HG03378 (cell line): Measurements from ENCODE around the gene NEK2.
"Not testable (repeated sequence)": the region's sequence is repeated elsewhere in the genome, so short reads cannot be mapped to it uniquely, and the experiment has no call there.

ENCODE experiments used
- ATAC-seq: cut with Tn5 transposase; IDR thresholded peaks from one replicate; pipeline ENCODE4 v1.9.1; 2021; ENCODE audit warnings: mild to moderate bottlenecking, moderate library complexity; ENCODE audit not compliant: unreplicated experiment

Gene NEK2

GRCh38 chr1:211695135-211695816 is 19.9 kb upstream of the NEK2 start:
- ATAC-seq = peak; percentile 59

- ATAC-seq = not testable (repeated sequence)
Measured at GRCh38 chr1:211693911-211694310, 18.5 kb upstream of the NEK2 start.

DNA sequence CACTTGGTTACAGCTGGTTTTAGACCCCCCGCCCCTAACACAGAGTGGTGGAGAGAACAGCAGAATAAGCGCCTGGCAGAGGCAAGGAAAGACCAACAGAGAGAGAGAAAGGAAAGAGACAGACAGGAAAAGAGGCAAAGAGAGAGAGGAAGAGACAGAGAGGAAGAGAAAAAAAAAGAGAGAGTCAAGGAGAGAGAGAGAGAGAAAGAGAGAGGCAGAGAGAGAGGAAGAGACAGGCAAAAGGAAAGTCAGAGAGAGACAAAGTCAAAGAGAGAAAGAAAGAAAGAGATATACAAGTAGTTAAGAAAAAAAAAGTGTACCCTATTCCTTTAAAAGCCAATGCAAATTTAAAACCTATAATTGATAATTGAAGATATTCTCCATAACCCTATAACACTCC is 13.0 kb upstream of the NEK2 start:
- no peak for ATAC-seq

DNA sequence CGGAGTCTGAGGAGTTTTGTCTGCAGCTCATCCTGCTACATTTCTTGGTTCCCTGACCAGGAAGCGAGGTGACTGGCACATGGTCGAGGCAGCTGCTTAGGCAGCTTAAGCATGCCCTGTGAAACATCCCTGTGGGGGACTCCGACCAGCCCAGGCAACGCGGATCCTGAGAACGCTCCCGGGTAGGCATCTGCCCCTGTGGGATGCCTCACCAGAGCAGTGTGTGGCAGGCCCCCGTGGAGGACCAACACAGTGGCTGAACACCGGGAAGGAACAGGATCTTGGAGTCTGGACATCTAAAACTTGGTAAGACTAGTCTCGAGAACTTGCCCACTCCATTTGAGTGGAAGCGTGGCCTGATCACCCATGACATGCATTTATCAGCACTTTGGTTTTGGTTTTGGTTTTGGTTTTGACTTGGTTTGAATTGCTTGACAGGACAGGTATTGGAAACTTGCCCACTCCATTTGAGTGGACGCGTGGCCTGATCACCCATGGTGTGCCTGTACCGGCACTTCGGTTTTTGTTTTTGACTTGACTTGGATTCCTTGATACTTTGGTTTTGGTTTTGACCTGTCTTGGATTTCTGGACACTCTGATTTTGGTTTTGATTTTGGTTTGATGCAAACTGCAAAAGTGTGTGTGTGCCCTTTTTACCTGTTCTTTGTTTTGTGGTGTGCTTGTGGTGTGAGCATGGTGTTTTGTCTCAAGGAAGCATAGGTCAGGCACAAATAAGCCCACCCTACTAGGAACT is 12.2 kb upstream of the NEK2 start:
- no peak for ATAC-seq

GRCh38 chr1:211685823-211686222 is 10.4 kb upstream of the NEK2 start:
- no peak for ATAC-seq

DNA sequence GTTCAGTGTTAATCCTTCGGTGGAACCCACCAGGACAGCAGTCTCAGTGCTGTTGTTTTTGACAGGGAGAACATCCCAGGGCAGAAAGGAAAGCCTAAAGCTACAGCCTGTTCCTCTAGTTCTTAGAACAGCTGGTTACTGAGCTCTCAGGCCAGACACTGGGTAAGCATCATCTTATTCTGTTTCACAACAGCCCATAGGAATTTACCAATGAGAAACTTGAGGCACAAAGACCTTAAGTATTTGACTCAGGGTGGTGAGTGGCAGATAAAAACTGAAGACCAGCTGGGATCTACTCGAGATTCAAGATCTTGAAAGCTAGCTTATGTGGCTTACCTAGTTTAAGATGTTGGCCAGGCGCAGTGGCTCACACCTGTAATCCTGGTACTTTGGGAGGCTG is 9.4 kb upstream of the NEK2 start:
- no peak for ATAC-seq

DNA sequence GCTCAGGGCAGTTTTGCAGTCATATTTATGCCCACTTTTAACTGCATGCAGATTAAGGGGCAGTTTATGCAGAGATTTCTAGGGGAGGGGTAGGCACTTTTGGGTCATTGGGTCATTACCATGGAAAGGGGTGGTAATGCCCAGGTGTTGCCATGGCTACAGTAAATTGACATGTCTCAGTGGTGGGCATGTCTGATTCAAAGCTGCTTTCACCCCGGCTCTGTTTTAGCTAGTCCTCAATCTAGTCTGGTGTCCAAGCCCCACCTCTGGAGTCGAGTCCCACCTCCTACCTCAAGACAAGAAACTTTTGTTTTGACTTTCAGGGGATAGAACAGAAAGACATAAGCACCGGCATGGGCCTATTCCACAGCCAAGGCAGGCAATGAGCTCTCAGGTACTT is 8.9 kb upstream of the NEK2 start:
- no peak for ATAC-seq

- no peak for ATAC-seq
Measured at GRCh38 chr1:211683396-211684297, 8.2 kb upstream of the NEK2 start.

GRCh38 chr1:211682186-211682585 is 6.8 kb upstream of the NEK2 start:
- not testable (repeated sequence) for ATAC-seq

GRCh38 chr1:211680752-211681327 is 5.4 kb upstream of the NEK2 start:
- ATAC-seq = peak; percentile 54

DNA sequence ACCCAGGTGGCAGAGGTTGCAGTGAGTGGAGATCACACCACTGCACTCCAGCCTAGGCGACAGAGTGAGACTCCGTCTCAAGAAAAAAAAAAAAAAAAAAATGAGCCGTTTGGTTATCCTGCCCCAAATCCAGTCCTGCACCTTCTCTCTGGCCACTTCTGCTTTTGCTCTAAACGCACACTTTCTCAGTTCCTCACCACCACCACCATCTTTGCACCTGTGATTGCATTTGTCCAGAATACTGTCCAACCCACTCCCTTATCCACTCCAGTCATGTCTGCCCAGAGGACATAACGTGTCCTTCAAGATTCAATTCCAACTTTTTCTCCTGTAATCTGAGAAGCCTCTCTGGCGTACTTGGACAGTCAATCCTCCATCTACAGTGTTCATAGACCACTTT is 2.2 kb upstream of the NEK2 start:
- no peak for ATAC-seq

DNA sequence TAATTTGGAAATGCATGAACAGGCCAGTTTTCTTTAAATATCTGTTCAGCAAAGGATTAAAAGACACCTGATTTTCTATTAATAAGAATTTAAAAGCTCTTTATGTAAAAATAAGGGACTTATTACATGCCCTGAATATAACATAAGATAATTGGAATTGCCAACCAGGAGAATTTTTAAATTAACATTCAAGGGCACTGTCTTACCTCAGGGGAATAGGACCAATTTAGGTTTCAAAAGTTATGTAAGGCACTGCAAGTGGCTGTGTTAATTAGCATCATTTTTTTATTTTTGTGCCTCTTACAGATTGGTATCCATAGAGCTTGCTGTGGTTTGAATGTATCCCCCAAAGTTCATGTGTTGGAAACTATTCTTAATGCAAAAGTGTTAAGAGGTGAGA is 1.3 kb upstream of the NEK2 start:
- no peak for ATAC-seq

DNA sequence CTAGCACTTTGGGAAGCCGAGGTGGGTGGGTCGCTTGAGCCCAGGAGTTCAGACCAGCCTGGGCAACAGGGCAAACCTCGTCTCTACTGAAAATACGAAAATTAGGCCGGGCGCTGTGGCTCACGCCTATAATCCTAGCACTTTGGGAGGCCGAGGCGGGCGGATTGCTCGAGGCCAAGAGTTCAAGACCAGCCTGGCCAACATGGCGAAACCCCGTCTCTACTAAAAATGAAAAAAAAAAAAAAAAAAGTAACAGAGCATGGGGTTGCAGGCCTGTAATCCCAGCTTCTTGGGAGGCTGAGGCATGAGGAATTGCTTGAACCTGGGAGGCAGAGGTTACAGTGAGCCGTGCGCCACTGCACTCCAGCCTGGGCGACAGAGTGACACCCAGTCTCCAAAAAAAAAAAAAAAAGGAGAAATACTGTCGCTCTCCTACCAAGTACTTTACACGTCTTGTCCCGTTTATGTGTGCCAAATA is 724 bp upstream of the NEK2 start:
- no peak for ATAC-seq

GRCh38 chr1:211667065-211667617 is 8.3 kb downstream of the NEK2 start:
- ATAC-seq = no peak

DNA sequence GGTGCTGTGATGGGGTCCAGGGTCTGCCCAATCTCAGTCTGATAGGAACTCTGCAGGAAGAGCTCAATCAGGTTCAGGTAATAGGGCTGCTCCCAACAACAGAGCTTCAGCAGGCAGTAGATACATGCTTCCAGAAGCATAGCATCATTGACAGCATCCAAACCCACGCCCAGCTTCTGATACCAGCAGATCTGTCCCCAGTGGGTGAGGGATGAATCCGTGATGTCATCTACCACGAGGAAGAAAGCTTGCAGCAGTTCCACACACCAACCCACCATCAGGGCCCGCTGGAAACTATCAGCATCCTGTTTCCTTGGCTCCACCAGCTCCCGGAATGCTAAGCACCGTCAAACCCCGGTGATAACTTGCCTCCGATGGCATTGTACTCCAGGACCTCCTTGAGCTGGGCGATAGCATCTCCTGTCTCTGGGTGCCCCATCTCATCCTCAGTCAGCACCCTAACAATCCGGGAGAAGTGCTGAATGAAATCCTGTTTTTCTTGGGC is 14.7 kb downstream of the NEK2 start:
- ATAC-seq = no peak

GRCh38 chr1:211656728-211657127 is 18.7 kb downstream of the NEK2 start:
- no peak for ATAC-seq

GRCh38 chr1:211654838-211655787 is 20.3 kb downstream of the NEK2 start:
- ATAC-seq = peak; percentile 75

GRCh38 chr1:211653959-211654496 is 21.4 kb downstream of the NEK2 start:
- no peak for ATAC-seq

- ATAC-seq = no peak
Measured at GRCh38 chr1:211653293-211653692, 22.1 kb downstream of the NEK2 start.
